ENCODE measurements around the gene FSTL3.
A peak's percentile ranks its signal among the peaks of the same experiment; 100 is the strongest.
"Not testable (repeated sequence)": the region's sequence is repeated elsewhere in the genome, so short reads cannot be mapped to it uniquely, and the experiment has no call there.

The FSTL3 gene

GRCh38 chr19:660793-661426 lies 15.3 kb upstream of the FSTL3 start:
- no peak for DNase-seq

GRCh38 chr19:661427-662196 lies 14.6 kb upstream of the FSTL3 start:
- DNase-seq: no peak

- DNase-seq: no peak
These were observed 13.8 kb upstream of the FSTL3 start for GRCh38 chr19:662207-662961.

GRCh38 chr19:662962-663681 lies 13.1 kb upstream of the FSTL3 start, which contains the start of gene RNF126:
Gene RNF126, minus strand, starts transcription at chr19:663214. Its CDS starts 93 bp downstream, at chr19:663121.
- DNase-seq: peak; percentile 52 to 94 (median 87)

- DNase-seq: no peak
These were observed 12.5 kb upstream of the FSTL3 start for GRCh38 chr19:663682-664117.

- DNase-seq: peak in 57 of 58 donors; percentile 8 to 86 (median 65)
These were observed 11.2 kb upstream of the FSTL3 start for GRCh38 chr19:664913-665443.

GRCh38 chr19:666985-667573 lies 9.1 kb upstream of the FSTL3 start:
- DNase-seq: not testable (repeated sequence)

- not testable (repeated sequence) for DNase-seq
These were observed 7.3 kb upstream of the FSTL3 start for GRCh38 chr19:668675-669434.

GRCh38 chr19:670609-671075 lies 5.5 kb upstream of the FSTL3 start:
- no peak for DNase-seq

- DNase-seq: peak in 19 of 58 donors; percentile 0 to 59 (median 31)
These were observed 1.7 kb upstream of the FSTL3 start for GRCh38 chr19:674282-675151.

- no peak for DNase-seq
These were observed 219 bp upstream of the FSTL3 start for GRCh38 chr19:676007-676338.

- DNase-seq: peak in 8 of 58 donors; percentile 8 to 44 (median 19)
These were observed 1.0 kb downstream of the FSTL3 start for GRCh38 chr19:677201-677600.

- DNase-seq: peak in 2 of 58 donors; percentile 18 to 20
These were observed 1.6 kb downstream of the FSTL3 start for GRCh38 chr19:677601-678436.

GRCh38 chr19:678791-679388 lies 2.7 kb downstream of the FSTL3 start:
- no peak for DNase-seq

GRCh38 chr19:679418-680286 lies 3.5 kb downstream of the FSTL3 start:
- DNase-seq: peak in 35 of 58 donors; percentile 18 to 82 (median 54)

All from anterior cingulate cortex (tissue), 58 donors.